Right atrium auricular region (tissue), 2 donors: ENCODE results near the gene PABPC1L. TPM values are rescaled to one million over a fixed set of nuclear protein-coding genes. Genes with fewer than 3 reads are reported as not detected.

Experiments
- DNase-seq: peaks from one replicate; pipeline ENCODE4 v3.0.0-alpha.2; 2019; ENCODE audit warnings: low spot score
- H3K27ac ChIP-seq, 2 donors: fragments of 200-600 bp; sonication (generic); 1 replicate in 1 of 2; 2 replicates in 1 of 2; pipeline ENCODE4 v1.5.1; 2016 to 2019
- H3K27me3 ChIP-seq, 2 donors: fragments of 200-600 bp; sonication (generic); one replicate each; pipeline versions ENCODE4 v1.5.1 to v1.6.0; 2017 to 2019
- H3K36me3 ChIP-seq: fragments of 200-600 bp; sonication (generic); one replicate; pipeline ENCODE4 v1.5.1; 2016
- H3K4me1 ChIP-seq, 2 donors: fragments of 200-600 bp; sonication (generic); one replicate each; pipeline versions ENCODE4 v1.5.1 to v1.6.0; 2017 to 2019
- H3K4me3 ChIP-seq, 2 donors: fragments of 200-600 bp; sonication (generic); 1 replicate in 1 of 2; 2 replicates in 1 of 2; pipeline ENCODE4 v1.5.1; 2017 to 2019; ENCODE audit warnings: mild to moderate bottlenecking in 1 of 2, moderate library complexity in 1 of 2
- H3K9me3 ChIP-seq, 2 donors: fragments of 200-600 bp; sonication (generic); one replicate each; pipeline ENCODE4 v1.5.1; 2019
- CTCF ChIP-seq, 2 donors: fragments of 200-600 bp; sonication (generic); IDR thresholded peaks; one replicate each; pipeline ENCODE4 v1.5.1; 2019; ENCODE audit warnings: antibody characterized with exemption in 2 of 2
- total RNA-seq, 2 donors: library from RNA; depleted of rRNA; stranded (reverse); fragments of >200 nt; gene quantifications; one replicate each; pipeline ENCODE4 v1.1.0, GENCODE V29; 2016

Gene PABPC1L
- total RNA-seq, 2 donors from 2014 or later = 1.5 to 2.3 TPM

DNA sequence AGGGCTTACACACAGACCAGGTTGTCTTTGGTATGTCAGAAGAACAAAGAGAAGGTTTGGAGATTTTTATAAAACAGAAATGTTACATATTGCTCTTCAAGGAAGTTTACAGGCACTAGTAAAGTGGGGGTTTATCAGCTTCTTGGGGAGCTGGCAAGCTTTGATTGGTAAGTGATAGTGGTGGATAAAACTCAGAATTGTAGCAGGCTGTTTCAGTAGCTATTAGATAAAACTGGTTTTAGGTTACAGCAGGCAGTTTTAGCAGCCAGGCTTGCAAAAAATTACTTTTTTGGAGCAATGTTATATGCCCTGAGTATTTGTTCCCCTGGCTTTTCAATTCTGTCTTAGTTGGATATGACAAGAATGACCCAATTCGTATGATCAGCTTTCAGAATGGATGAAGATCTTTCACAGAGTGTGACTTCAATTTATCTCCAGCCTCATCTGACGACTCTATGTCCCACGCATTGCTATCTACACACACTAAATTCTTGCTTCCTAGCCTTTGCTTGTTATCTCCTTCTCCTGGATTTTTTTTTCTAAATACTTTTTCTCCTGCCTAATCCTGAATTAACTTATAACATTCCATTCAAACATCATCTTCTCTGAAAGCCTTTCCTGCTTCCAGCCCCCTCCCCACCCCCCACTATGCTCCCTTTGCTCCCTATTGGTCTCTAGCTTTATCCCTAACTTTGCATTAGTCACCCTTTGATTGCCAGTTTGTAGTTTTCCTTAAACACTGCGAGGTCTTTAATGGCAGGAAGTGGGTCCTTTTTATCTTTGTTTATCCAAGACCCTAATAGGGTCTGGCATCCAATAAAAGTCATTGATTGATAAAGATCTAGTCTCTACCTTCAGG, 51.4 kb downstream of the PABPC1L start:
- H3K4me1 ChIP-seq = peaks cover 0 to 20% of the 10 kb centered on the region in 2 donors
- H3K27me3 ChIP-seq = no peaks in the 10 kb centered on the region
- H3K4me3 ChIP-seq = no peak overlapping the region
- peaks cover 4% of the 10 kb centered on the region for H3K36me3 ChIP-seq
- H3K27ac ChIP-seq = no peak overlapping the region
- no peaks in the 10 kb centered on the region for H3K9me3 ChIP-seq
- no peak for TF ChIP-seq CTCF (IDR thresholded peaks at IDR 0.05)
- DNase-seq = no peak

GRCh38 chr20:44961870-44962267, 52.0 kb downstream of the PABPC1L start:
- Histone ChIP-seq H3K4me3 (no peak overlapping the region), H3K36me3 (peaks cover 4% of the 10 kb centered on the region), H3K27me3 (no peaks in the 10 kb centered on the region), H3K9me3 (no peaks in the 10 kb centered on the region), H3K27ac (no peak overlapping the region), H3K4me1 (peaks cover 0 to 23% of the 10 kb centered on the region in 2 donors)
- no peak for DNase-seq
- TF ChIP-seq CTCF (IDR thresholded peaks at IDR 0.05) = no peak

- H3K36me3 ChIP-seq = peaks cover 4% of the 10 kb centered on the region
- TF ChIP-seq CTCF (IDR thresholded peaks at IDR 0.05) = no peak
- DNase-seq = no peak
- H3K27ac ChIP-seq = no peak overlapping the region
- H3K27me3 ChIP-seq = no peaks in the 10 kb centered on the region
- H3K4me1 ChIP-seq = peaks cover 0 to 29% of the 10 kb centered on the region in 2 donors
- H3K9me3 ChIP-seq = no peaks in the 10 kb centered on the region
- H3K4me3 ChIP-seq = no peak overlapping the region
Measured at GRCh38 chr20:44962483-44962882, 52.6 kb downstream of the PABPC1L start.

DNA sequence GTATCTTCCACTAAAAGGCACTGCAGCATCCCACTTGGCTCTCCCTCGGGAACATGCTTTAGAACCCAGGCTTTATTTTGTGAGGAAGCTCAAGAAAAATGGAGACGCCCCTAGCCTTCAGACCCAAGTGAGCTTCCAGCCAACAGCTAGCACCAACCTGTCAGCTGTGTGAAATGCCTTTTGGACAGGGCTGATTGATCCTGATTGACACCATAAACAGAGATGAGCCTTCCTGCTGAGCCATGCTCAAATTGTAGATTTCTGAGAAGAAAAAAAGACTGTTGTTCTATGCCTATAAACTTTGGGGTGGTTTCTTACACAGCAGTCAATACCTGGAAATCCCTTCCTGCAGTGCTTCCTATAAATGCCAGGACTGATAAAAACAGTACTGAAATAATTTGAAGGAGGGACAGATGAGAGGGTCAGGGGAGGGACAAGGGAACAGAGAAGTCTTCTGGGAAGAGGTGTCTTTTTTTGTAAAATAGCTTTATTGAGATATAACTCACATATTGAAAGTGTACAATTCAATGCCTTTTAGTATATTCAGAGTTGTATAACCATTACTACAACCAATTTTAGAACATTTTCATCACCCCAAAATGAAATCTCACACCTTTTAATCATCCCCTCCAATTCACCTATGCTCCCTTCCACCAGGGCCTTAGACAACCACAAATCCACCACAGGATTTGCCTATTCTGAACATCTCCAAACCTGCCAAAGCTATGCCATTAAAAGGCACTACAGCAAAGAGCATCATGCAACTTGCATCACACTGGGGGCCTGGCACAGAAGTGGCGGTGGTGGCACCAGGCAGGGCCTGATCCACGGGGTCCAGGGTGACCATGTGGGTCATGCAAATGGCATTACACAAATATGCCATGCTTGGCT, 53.7 kb downstream of the PABPC1L start:
- Histone ChIP-seq H3K4me1 (peaks cover 0 to 28% of the 10 kb centered on the region in 2 donors), H3K27me3 (no peaks in the 10 kb centered on the region), H3K9me3 (no peaks in the 10 kb centered on the region), H3K27ac (no peak overlapping the region), H3K4me3 (no peak overlapping the region), H3K36me3 (no peaks in the 10 kb centered on the region)
- TF ChIP-seq CTCF (IDR thresholded peaks at IDR 0.05) = no peak
- DNase-seq = no peak

DNA sequence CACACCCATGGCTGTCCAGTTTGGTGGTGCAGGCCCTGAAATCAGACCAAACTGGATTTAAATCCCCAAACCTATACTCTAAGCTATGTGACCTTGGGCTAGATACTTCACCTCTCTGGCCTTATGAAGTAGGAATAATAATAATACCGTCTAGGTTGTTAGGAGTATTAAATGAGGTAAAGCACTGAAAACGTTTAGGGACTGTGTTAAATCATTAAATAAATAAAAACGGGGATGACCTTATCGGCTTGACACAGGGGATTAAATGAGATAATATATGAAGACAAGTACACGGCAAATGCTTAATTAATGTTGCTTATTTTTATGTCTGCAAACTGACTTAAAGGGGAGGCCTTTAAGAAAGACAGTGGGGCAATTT, 55.8 kb downstream of the PABPC1L start:
- peak overlapping the region; percentile 77 to 95 for H3K4me3 ChIP-seq
- H3K27me3 ChIP-seq = no peaks in the 10 kb centered on the region
- peaks cover 0 to 15% of the 10 kb centered on the region in 2 donors for H3K4me1 ChIP-seq
- no peaks in the 10 kb centered on the region for H3K36me3 ChIP-seq
- H3K9me3 ChIP-seq = no peaks in the 10 kb centered on the region
- no peak for TF ChIP-seq CTCF (IDR thresholded peaks at IDR 0.05)
- H3K27ac ChIP-seq = peak overlapping the region; percentile 67 to 88
- DNase-seq = no peak
